Osteoblast (primary cell): Measurements from ENCODE around the gene CEMP1. TPM values are rescaled to one million over a fixed set of nuclear protein-coding genes. Genes with fewer than 3 reads are reported as not detected.
"Not testable (repeated sequence)": the region's sequence is repeated elsewhere in the genome, so short reads cannot be mapped to it uniquely, and the experiment has no call there.

Experiments used
- DNase-seq: peaks from one replicate; pipeline ENCODE4 v3.0.0; 2011; ENCODE audit warnings: low spot score, mixed read lengths; ENCODE audit not compliant: insufficient read length; ENCODE audit errors: missing footprints
- H2AFZ ChIP-seq: 2 replicates; pipeline ENCODE4 v1.6.0; 2011; ENCODE audit warnings: mild to moderate bottlenecking, low read length
- H3K27ac ChIP-seq: 2 replicates; pipeline ENCODE4 v1.5.1; 2011; ENCODE audit warnings: mild to moderate bottlenecking, low read depth, low read length, moderate library complexity
- H3K27me3 ChIP-seq: 2 replicates; pipeline ENCODE4 v1.6.0; 2012; ENCODE audit warnings: mild to moderate bottlenecking, control low read depth, inconsistent platforms, low read length, moderate library complexity; ENCODE audit not compliant: insufficient read depth
- H3K36me3 ChIP-seq: 2 replicates; pipeline ENCODE4 v1.5.1; 2011; ENCODE audit warnings: mild to moderate bottlenecking, low read length, control low read depth, moderate library complexity; ENCODE audit not compliant: insufficient read depth
- H3K4me1 ChIP-seq: 2 replicates; pipeline ENCODE4 v1.5.1; 2011; ENCODE audit warnings: mild to moderate bottlenecking, low read length, control low read depth, moderate library complexity; ENCODE audit not compliant: insufficient read depth
- H3K4me2 ChIP-seq: 2 replicates; pipeline ENCODE4 v1.6.0; 2011; ENCODE audit warnings: mild to moderate bottlenecking, low read length; ENCODE audit not compliant: insufficient read depth
- H3K4me3 ChIP-seq: fragments of 200-600 bp; sonication (generic); 3 replicates; pipeline ENCODE4 v1.5.1; 2012; ENCODE audit warnings: mild to moderate bottlenecking, low read length, inconsistent platforms; ENCODE audit not compliant: insufficient read depth
- H3K79me2 ChIP-seq: 2 replicates; pipeline ENCODE4 v1.6.0; 2012; ENCODE audit warnings: mild to moderate bottlenecking, low read length, control low read depth, inconsistent platforms; ENCODE audit not compliant: insufficient read depth
- H3K9me3 ChIP-seq: 2 replicates; pipeline ENCODE4 v1.5.1; 2011; ENCODE audit warnings: low read depth, low read length, control low read depth
- H4K20me1 ChIP-seq: 2 replicates; pipeline ENCODE4 v1.6.0; 2012; ENCODE audit warnings: mild to moderate bottlenecking, low read length, control low read depth; ENCODE audit not compliant: insufficient read depth
- CTCF ChIP-seq: IDR thresholded peaks from 2 replicates; pipeline ENCODE4 v1.5.1; 2011; ENCODE audit warnings: mild to moderate bottlenecking, low read depth, low read length, moderate library complexity; ENCODE audit errors: extremely low read depth
- total RNA-seq: library from RNA; depleted of rRNA; stranded (reverse); fragments of >200 nt; gene quantifications from 2 replicates; pipeline ENCODE4 v1.2.3, GENCODE V29; 2012

The CEMP1 gene
- total RNA-seq, 1 donor = not detected

- not testable (repeated sequence) for H3K4me3 ChIP-seq, H3K9me3 ChIP-seq, DNase-seq, H3K4me2 ChIP-seq, H3K4me1 ChIP-seq, H3K27ac ChIP-seq, H4K20me1 ChIP-seq, H2AFZ ChIP-seq, H3K27me3 ChIP-seq, H3K36me3 ChIP-seq, H3K79me2 ChIP-seq
- peak; percentile 12 for TF ChIP-seq CTCF
These were observed 29.6 kb upstream of the CEMP1 start for GRCh38 chr16:2560798-2561133.

GRCh38 chr16:2560131-2560797 is 29.1 kb upstream of the CEMP1 start:
- not testable (repeated sequence) for H3K27me3 ChIP-seq, DNase-seq

GRCh38 chr16:2557150-2557549 is 25.9 kb upstream of the CEMP1 start:
- H3K9me3 ChIP-seq, H3K4me2 ChIP-seq, H3K4me1 ChIP-seq, H3K27me3 ChIP-seq, DNase-seq, H2AFZ ChIP-seq, H4K20me1 ChIP-seq, H3K36me3 ChIP-seq, H3K27ac ChIP-seq, H3K4me3 ChIP-seq, H3K79me2 ChIP-seq: not testable (repeated sequence)

More at GRCh38 chr16:2560131-2560797, 29.1 kb upstream of the CEMP1 start:
- not testable (repeated sequence) for H3K4me2 ChIP-seq, H2AFZ ChIP-seq, H3K4me3 ChIP-seq, H4K20me1 ChIP-seq, H3K36me3 ChIP-seq, H3K27ac ChIP-seq, H3K79me2 ChIP-seq, H3K9me3 ChIP-seq, H3K4me1 ChIP-seq

- H3K9me3 ChIP-seq, H2AFZ ChIP-seq, H3K4me1 ChIP-seq, DNase-seq, H3K4me2 ChIP-seq, H3K79me2 ChIP-seq, H4K20me1 ChIP-seq, H3K27ac ChIP-seq, H3K4me3 ChIP-seq, H3K36me3 ChIP-seq, H3K27me3 ChIP-seq: not testable (repeated sequence)
These were observed 23.7 kb upstream of the CEMP1 start for GRCh38 chr16:2554709-2555425.

GRCh38 chr16:2551420-2551889 is 20.2 kb upstream of the CEMP1 start:
- not testable (repeated sequence) for H4K20me1 ChIP-seq, H3K79me2 ChIP-seq, H3K36me3 ChIP-seq, H3K4me1 ChIP-seq, H3K4me2 ChIP-seq, H3K27ac ChIP-seq, H3K4me3 ChIP-seq, H3K9me3 ChIP-seq, DNase-seq, H3K27me3 ChIP-seq, H2AFZ ChIP-seq
- peak; percentile 29 for TF ChIP-seq CTCF

GRCh38 chr16:2550283-2550878 is 19.2 kb upstream of the CEMP1 start:
- H3K4me2 ChIP-seq, H3K4me1 ChIP-seq, H3K27ac ChIP-seq, DNase-seq, H4K20me1 ChIP-seq, H3K27me3 ChIP-seq, H2AFZ ChIP-seq, H3K4me3 ChIP-seq, H3K9me3 ChIP-seq, H3K36me3 ChIP-seq: not testable (repeated sequence)
- H3K79me2 ChIP-seq = peaks cover 18% of the 10 kb centered on the region

- Histone ChIP-seq H3K79me2 (peaks cover 60% of the 10 kb centered on the region), H4K20me1 (peaks cover 11% of the 10 kb centered on the region)
- not testable (repeated sequence) for DNase-seq, H3K27ac ChIP-seq, H3K4me2 ChIP-seq, H3K4me1 ChIP-seq, H3K4me3 ChIP-seq, H3K9me3 ChIP-seq, H3K36me3 ChIP-seq, H3K27me3 ChIP-seq, H2AFZ ChIP-seq
These were observed 12.6 kb upstream of the CEMP1 start for GRCh38 chr16:2543771-2544170.
